Measurements from ENCODE around the gene ITPR3.
"Not testable (repeated sequence)": the region's sequence is repeated elsewhere in the genome, so short reads cannot be mapped to it uniquely, and the experiment has no call there.

Gene ITPR3

DNA sequence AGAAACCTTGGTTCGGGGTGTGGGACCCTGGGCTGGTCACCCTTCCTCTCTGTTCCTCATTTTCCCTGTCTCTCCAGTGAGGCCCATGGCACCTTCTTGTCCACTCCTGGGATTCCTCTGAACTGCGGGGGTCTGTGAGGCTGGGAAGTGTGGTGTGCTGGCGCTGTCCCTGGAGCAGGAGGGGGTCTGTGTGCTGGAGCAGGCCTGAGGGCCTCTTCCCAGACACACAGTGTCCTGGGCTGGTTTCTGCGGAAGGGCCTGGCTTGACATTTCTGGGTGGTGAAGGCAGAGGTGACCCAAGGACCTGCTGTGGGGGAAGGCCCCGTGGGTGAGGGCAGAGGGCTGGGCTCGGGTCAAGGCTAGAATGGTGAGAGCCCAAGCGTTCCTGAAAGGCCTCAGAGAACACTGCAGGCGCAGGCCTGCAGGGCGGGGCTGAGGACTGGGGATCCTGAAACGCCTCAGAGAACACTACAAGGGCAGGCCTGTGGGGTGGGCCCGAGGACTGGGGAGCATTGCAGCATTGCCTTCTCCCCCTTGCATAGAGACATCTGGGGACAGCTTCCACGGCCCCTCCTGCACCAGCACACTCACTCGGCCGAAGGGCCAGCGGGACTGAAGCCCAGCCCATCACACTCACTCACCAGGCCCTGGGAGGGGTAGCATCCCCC lies 30.5 kb upstream of the ITPR3 start:
- no peak for DNase-seq

- no peak for DNase-seq
These were observed 29.6 kb upstream of the ITPR3 start for GRCh38 chr6:33591424-33592032.

DNA sequence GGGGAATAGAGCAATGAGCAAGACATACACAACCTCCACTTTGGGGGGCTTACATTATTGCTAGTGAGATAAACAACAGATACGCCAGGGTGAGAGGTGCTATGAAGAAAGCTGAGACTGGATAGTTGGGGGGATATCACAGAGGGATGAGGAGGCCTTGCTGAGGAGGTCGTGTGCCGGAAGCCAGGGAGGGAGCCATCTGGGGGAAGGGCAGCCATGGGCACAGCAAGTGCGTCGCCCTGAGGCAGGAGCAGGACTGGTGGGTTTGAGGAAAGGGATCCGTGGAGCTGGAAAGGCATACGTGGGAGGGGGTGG lies 28.9 kb upstream of the ITPR3 start:
- DNase-seq: no peak

DNA sequence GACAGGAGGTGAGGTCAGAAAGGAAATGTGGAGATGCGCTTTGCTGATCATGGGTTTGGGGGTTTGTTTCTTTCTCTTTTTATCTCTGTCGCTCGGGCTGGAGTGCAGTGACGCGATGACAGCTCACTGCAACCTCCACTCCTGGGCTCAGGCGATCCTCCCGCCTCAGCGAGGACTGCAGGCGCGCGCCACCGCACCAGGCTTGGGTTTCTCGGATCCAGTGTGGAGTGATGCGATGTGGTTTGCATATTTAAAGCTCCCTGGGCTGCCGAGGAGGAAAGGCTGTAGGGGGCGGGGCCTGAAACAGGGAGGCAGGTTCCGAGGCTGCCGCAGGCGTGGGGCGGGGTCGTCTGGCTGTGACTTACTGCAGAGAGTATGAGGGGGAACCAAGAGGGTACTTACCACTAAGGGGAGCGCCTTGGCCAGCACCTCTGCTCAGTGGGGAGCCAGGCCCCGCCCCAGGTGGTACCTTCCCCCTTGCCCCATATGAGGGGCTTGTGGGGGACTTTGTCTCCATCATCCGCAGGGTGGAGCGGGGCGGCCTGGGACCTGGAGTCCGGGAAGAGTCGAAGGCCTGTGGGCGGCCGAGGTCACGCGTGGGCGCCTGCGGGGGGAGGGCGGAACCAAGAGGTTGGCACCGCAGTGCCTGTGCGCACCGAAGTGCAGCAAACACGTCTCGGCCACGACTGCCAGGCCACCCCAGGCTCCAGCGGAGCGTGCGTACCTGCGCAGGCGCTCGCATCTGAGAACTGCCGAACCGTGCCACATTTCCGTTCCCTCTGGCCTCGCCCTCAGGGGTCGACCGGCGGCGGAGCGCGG lies 28.3 kb upstream of the ITPR3 start:
- peak in 3 of 51 donors; percentile 3 to 14 (median 13) for DNase-seq

DNA sequence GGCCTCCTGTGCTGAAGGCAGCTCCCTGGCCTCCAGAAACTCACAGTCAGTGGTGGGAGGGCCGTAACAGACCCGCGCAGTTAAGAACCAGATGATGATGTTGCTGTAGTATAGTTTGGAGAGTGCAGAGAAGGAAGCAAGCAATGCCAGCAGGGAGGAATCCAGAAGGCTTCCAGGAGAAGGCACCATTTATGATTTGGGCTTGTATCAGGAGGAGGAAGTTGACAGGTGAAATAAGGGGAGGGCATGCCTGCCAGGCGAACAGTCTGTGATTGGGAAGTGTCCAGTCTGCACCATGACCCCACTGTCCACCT lies 27.8 kb upstream of the ITPR3 start:
- no peak for DNase-seq

DNA sequence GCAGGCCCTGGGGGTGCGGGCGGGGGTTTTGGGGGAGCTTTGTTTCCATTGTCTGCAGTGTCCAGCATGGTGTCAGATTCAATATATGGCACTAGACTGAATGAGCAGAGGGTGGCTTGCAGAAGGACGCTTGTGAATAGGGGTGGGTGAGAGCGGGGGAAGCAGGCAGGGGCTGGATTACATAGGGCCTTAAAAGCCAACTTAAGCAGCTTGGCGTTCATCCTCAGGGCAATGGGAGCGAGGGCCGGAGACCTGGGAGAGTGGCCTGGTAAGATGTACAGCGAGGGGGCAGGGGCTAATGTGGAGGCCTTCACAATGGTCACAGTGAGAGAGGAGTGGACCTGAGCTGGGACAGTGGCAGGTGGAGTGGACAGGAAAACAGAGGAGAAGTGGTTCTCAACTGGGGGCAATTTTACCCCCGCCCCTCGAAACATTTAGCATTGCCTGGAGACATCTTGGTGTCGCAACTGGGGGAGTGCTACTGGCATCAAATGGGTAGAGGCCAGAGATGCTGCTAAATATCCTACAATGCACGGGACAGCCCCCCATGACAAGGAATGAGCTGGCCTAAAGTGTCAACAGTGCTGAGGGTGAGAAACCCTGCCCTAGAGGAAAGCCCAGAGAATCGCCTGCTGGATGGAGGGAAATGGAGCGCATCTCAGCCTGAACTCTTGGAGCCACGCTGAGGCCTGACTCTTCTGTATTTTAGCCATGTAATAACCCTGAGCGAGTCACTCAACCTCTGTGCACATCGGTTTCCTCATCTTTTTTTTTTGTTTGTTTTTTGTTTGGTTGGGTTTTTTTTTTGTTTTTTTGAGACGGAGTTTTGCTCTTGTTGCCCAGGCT lies 25.9 kb upstream of the ITPR3 start:
- no peak for DNase-seq

GRCh38 chr6:33596894-33597293 lies 24.2 kb upstream of the ITPR3 start:
- DNase-seq: not testable (repeated sequence)

DNA sequence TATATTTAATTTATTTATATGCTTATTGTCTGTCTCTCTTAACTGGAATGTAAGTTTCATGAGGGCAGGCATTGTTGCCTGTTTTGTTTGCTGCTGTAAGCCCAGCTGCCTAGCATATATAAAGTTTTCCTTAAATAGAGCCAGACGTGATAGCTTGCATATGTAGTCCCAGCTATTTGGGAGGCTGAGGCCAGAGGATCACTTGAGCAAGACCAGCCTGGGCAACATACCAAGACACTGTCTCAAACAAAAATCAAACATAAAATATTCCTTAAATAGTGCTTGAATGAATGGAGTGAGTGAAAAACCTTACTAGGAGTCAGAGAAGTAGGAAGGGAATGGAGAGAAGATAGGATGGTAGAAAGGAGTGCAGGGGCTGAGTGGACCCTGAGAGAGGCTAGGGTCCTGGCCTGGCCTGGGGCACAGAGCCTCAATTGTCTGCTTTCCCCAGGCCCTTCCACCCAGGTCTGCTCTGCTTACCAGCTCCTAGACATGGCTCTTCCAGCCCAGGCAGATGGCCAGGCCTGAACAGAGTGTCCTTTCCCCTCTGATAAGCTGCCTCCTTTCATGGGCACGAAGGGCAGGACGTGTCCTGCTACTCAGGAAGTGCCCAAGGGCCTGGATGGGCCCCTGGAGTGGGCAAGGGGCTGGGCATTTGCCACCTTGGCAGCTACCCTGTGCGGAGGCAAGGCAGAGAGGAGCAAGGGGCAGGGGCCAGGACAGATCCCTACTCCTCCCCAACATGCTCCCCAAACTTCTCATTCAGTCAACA lies 23.4 kb upstream of the ITPR3 start:
- DNase-seq: no peak

- DNase-seq: no peak
These were observed 21.6 kb upstream of the ITPR3 start for GRCh38 chr6:33599413-33599938.

GRCh38 chr6:33600761-33601160 lies 20.4 kb upstream of the ITPR3 start:
- no peak for DNase-seq

DNA sequence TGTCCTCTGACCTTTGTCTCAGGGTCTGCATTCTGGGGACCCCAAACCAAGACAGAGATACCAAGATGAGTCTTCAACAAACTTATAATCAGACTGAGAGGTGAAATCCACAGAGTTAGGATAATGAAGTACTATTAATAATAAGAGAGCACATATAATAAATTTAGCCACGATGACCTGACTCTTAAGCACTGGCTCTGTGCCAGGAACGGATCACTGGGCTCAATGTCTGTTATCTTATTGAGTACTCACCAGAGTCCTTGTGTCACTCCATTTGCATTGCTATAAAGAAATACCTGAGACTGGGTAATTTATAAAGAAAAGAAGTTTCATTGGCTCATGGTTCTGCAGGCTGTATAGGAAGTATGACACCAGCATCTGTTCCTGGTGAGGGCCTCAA lies 18.9 kb upstream of the ITPR3 start:
- no peak for DNase-seq

DNA sequence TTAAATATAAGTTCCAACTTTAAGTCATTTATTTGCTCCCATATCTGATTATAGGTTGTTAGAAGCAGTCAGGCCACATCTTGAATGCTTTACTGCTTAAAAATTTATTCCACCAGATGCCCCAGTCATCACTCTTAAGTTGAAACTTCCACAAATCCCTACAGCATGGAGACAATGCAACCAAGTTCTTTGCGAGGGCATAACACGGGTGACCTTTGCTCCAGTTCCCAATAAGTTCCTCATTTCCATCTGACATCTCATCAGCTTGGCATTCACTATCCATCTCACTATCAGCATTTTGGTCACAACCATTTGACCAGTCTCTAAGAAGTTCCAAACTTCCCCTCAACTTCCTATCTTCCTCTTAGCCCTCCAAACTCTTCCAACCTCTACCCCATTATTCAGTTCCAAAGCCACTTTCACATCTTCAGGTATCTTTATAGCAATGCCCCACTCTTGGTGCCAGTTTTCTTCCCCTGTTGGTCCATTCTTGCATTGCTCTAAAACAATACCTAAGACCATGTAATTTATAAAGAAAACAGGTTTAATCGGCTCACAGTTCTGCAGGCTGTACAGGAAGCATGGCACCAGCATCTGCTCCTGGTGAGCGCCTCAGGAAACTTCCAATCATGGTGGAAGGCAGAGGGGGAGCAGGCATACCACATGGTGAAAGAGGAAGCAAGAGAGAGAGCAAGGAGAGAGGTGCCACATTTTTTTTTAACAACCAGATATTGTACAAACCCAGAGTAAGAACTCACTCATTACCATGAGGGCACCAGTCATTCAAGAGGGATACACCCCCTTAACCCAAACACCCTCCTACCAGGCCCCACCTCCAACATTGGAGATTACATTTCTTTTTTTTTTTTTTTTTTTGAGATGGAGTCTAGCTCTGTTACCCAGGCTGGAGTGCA lies 15.9 kb upstream of the ITPR3 start:
- no peak for DNase-seq

DNA sequence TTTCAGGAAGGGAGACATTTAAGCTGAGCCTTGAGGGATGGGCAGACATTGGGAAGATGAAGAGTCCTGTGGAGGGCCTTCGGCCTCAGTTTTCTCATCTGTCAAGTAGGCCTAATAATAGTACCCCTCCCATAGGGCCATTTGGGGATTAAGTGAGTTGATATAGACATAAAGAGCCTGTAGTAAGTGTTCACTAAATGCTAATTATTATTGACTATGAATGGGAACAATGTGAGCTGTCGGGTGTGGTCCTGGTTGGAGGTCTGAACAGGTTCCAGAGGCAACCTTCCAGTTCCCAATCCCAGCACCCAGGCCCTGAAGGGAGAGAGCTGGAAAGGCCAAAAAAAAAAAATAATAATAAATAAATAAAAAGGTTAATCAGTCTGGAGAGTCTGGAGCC lies 14.5 kb upstream of the ITPR3 start:
- DNase-seq: no peak

DNA sequence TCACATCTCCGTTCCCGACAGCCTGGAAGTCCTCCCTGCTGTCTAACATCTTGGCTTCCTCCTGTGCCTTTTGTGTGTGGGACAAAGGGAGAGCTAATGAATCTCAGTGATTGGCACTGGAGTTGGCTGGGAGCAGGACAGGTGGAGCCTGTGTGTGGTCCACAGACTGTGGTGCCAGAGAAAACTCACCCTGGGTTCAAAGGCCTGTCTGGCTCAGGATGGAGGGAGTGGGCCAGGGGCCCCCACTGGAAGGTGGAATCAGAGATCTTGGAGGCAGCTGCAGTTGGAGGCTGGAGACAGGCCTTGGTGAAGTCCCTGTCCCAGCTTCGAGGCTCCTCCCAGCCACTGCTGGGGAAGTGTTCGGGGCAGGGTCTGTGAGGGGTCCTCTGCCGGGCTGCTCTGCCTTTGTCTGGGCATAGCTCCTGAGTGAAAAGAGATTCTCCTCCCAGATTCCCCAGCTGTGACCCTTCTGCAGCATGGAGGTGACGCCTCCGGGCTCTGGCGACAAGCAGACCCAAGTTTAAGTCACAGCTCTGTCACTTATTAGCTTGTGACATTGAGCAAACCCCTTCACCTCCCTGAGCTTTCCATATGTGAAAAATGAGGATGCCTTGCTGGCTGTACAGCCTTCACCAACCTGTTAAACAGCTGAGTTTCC lies 13.9 kb upstream of the ITPR3 start:
- no peak for DNase-seq

GRCh38 chr6:33607784-33608161 lies 13.3 kb upstream of the ITPR3 start:
- DNase-seq: no peak

GRCh38 chr6:33609019-33609418 lies 12.1 kb upstream of the ITPR3 start:
- no peak for DNase-seq

GRCh38 chr6:33609528-33609927 lies 11.6 kb upstream of the ITPR3 start:
- DNase-seq: no peak

- DNase-seq: no peak
These were observed 11.1 kb upstream of the ITPR3 start for GRCh38 chr6:33610067-33610466.
